Tongue (tissue), 2 donors: ENCODE results near the gene EVA1C. TPM values are rescaled to one million over a fixed set of nuclear protein-coding genes. Genes with fewer than 3 reads are reported as not detected.
"Not testable (repeated sequence)": the region's sequence is repeated elsewhere in the genome, so short reads cannot be mapped to it uniquely, and the experiment has no call there.

ENCODE experiments used
- DNase-seq: peaks from one replicate; pipeline ENCODE4 v3.0.0-alpha.2; 2015
- total RNA-seq: library from RNA; depleted of rRNA; stranded (reverse); fragments of >200 nt; gene quantifications from one replicate; pipeline ENCODE4 v1.2.3, GENCODE V29; 2014

EVA1C gene
- total RNA-seq, 1 donor from 2014 or later: 8.8 TPM

DNA sequence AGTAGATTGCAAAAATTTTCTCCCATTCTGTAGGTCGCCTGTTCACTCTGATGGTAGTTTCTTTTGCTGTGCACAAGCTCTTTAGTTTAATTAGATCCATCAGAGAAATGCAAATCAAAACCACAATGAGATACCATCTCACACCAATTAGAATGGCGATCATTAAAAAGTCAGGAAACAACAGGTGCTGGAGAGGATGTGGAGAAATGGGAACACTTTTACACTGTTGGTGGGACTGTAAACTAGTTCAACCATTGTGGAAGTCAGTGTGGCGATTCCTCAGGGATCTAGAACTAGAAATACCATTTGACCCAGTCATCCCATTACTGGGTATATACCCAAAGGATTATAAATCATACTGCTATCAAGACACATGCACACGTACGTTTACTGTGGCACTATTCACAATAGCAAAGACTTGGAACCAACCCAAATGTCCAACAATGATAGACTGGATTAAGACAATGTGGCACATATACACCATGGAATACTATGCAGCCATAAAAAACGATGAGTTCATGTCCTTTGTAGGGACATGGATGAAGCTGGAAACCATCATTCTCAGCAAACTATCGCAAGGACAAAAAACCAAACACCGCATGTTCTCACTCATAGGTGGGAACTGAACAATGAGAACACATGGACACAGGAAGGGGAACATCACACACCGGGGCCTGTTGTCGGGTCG lies 21.8 kb upstream of the EVA1C start:
- not testable (repeated sequence) for DNase-seq

DNA sequence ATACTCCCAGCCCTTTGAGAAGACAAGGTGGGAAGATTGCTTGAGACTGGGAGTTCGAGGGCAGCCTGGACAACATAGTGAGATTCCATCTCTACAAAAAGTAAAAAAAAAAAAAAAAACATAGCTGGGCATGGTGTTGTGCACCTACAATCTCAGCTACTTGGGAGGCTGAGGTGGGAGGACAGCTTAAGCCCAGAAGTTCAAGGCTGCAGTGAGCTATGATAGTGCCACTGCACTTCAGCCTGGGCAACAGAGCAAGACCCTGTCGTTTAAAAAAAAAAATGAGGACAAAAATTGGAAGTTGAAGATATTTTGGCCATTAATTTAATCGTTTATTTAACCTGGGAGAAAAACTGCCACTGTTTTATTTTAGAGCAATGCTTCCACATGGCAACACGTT lies 20.8 kb upstream of the EVA1C start:
- DNase-seq: no peak

DNA sequence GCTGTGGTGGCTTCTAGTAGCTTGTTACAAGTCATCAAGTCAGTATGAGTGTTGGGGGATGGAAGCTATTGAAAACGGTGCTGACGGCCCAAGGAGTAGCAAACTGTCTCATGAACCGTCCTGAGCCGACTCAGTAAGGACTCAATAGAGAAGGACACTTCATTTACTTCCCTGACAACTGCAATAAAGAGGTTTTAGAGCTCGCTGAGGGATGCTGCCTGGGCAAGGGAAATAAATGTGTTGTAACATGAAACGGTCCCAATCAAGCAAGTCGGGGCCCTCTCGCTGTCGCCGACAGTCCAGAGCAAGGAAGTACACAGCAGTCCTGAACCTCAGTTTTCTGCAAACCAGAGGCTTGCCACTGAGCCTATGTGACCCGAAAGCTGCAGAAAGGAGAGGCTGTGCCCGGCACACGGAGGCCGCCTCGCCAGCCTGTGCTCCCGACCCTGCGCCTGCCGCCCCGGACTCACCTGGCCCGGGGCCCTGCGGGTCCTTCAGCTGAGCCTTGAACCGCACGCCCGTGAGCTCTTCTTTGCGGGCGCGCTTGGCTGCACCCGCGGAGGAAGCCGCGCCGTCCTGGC lies 20.1 kb upstream of the EVA1C start:
- no peak for DNase-seq

DNA sequence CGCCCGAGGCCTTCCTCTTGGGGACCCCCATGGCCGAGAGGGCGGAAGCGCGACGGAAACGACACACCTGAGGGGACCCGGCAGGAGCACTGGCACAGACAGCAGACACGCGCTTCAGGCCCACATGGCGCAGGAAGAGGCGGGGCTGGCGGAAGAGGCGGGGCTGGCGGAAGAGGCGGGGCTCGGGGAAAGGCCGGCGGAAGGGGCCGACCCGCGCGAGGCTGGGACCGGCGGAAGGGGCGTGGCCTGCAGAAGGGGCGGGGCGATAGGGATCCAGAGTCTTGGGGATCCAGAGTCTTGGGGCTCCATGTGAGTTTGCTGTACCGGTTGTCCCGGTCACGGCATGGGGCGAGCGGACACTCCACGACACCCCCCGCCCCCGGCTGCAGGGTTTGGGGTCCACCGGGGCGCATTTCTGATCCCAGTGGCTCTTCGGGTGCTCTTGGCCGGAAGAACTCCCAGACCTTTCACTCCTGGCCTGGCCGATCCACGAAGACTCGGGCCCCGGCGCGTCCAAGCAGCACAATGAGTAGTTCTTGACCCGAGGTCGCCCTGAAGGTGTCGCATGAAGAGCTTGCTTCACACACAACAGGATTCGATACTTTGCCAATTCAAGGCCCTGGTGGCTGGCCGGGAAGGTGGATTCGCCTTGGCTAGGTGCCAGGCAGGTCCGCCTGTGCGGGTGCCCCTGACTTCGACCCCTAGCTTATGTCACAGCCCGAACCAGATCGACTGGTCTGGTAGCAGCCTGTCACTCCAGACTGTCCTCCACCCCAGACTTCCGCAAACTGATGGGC lies 19.4 kb upstream of the EVA1C start, which contains the start of gene URB1:
TSS of gene URB1 (minus strand) at position 133 of the 797 bp plus-strand sequence. CDS start at position 31, 102 bp downstream.
- peak; percentile 94 for DNase-seq

DNA sequence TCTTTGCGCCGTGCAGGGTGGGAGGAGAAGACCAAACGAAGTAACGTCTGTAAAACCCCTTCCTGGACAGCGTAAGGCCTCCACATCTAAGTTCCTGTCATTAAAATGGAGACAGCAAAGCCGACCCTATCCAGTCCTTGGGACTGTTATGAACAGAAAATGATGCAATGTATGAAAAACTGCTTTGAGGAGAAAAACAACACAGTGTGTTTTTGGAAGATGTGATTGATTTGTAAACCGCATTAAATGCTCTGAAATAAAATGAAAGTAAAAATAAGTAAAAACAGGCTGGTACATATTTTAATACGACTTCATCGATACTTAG lies 18.9 kb upstream of the EVA1C start:
- no peak for DNase-seq

DNA sequence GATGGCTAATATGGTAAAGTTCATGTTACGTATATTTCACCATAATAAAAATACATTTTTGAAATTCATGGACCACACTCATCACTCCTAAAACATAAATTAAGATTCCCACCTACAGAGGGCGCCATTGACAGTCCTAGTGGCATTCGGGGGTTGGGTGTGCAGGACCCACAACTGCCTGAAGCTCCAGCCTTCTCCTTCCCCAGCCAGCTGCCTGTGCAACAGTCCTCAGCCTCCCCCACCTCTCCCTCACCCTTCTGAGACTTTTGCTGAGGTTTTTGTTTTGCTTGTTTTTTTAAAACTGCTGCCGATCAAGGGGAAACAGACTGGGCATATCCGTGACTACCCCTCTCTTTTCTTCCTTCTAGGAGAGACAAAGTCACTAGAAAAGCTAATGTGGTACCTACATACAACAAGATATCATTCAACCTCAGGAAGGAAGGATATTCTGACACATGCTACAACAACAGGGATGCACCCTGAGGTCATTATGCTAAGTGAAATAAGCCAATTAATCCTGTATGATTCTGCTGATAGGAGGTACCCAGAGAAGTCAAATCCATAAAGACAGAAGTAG lies 9.2 kb upstream of the EVA1C start:
- peak; percentile 85 for DNase-seq

DNA sequence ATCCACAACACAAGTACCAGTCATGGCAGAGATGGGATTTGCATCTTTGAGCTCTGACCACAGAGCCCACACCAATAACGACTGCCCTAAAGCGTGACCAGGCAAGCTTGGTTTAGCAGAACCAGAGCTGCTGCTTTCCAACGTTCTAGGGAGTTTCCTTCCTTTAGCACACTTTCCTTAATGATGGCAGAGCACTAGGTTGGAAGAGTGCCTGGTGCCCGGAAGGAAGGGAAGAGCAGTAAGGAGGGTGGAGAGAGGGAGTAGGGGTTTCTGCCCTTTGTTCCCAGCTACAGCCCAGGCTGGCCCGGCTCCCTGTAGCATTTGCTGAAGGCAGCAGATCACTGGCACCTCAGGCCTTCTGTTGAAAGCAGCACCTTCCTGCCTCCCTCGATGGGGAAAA lies 6.1 kb upstream of the EVA1C start:
- DNase-seq: no peak

DNA sequence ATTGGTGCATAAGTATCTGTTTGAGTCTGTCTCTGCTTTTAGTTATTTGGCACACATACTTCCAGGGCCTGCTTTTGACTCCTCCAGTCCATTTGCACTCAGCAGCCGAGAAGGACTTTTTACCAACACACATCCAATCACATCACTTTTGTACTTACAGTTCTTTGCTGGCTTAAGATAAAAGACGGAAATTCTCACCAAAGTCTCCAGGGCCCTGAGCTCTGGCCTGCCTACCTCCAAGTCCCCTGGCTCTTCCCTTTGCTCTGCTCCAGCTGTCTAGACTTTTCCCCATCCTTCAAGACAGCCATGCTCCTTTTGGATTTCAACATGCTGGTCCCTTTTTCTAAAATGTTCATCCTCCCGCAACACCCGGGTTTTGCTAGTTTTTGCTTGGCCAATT lies 2.2 kb upstream of the EVA1C start:
- no peak for DNase-seq

DNA sequence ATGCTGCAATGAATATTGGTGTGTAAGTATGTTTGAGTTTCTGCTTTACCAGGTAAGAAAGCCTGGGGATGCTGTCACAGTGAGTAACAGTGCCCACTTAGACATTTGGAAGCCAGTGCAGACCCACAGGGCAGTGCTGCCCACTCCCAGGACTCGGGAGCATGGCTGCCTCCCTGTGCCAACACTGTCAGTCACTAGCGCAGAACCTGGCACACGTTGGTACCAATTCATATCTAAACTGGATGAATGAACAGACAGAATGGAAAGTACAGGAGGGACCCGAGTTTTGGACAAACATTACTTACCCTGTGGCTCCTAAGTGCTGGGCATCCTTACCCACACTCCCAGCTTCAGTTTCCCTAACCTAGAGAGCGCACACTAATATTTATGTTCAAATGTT lies 1.6 kb upstream of the EVA1C start:
- DNase-seq: no peak

DNA sequence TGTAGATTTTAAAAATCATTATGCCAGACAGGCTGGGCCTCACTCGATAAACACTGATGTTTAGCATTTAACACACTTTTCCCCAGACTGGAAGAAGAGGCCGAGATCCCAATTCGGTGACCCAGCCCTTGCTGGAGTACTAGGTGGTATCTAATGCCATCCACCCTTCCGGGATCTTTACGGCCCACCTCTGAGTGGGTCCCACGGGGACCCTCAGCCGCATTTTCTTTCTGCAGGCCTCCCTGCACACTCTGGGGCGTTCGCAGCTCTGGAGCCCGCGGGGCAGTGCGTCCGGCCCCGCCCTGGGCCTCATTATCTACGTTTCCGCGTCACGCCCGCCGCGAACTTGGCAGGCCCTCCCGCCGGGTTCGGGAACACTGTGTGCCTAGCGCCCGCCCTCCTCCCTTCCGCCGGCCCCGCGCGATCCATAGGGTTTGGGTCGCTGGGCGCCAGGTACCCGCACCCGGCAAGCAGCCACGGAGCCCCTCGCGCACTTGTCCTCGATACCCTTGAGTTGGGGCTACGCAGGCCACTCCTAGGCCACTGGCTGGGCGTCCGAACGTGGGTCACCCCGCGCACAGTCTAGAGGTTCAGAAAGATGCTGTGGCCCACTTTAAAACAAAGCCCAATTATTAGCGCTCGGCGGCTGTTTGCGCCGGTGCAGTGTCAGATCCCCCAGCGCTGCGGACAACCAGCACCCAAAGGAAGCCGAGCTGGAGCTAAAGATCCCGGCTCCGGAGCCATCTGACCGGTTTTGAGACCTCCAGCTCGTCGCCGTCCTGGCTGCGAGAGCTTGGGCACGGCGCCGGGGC lies 950 bp upstream of the EVA1C start:
- peak; percentile 58 for DNase-seq

DNA sequence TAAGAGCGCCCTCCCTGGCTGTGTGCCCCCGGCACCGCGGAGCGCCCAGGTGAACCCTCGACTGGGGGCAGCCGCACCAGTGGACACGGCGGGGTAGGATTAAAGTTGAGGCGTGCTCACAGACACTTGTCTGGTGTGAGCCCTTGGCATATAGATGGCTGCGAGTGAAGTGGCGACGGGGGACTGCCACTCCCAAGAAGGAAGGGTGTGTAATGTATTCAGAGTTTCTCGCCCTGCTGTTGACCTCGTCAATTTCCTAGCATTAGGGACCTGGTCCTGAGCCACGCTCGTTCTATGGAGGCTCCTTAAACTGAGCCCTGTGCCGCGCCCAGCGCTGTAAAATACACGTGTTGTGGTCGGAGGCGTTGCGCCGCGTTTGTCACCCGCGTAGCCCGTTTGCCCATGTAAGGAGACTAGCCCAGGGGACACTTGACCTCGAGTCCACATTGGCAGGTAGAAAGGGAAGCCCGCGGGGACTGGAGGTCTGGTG lies 554 bp downstream of the EVA1C start:
- peak; percentile 10 for DNase-seq

DNA sequence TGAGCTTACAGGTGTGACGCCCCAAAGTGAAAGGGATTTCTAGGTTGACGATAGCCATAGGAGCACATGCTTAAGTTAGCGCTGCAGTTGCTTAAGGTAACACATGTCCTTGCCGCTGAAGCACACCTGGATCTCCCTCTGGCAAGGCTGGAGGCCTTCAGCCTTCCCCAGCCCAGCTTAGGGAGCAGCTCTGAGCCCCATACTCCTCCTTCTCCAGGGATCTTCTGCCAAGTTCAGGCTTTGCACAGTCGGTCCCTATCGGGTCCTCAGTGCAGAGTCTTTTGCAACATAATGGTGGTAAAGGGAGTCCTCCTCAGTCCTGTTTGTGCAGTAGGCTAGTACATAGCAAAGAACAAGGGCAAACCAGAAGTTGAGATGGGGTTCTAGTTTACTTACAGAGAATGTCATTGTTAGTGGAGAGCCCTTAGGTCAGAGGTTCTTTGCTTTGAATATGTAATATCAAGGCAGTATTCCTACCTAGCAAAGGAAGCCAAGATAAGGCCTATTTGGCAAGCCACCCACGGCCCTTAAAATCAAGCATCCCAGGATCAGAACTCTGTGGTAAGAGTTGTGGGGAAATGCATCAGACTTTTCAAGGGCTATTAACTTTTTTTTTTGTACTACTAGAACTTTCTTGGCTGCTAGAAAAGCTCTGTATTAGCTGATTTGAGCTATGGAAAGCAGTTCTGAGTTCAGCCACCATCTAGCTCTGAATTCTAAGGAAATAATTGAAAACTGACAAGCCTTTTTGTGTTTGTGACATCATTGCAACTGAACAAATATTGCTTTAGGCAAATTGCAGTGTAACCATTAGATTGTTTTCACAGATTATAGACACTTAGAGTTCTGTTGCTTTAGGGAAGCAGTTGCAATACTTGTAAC lies 1.4 kb downstream of the EVA1C start:
- DNase-seq: peak; percentile 25

DNA sequence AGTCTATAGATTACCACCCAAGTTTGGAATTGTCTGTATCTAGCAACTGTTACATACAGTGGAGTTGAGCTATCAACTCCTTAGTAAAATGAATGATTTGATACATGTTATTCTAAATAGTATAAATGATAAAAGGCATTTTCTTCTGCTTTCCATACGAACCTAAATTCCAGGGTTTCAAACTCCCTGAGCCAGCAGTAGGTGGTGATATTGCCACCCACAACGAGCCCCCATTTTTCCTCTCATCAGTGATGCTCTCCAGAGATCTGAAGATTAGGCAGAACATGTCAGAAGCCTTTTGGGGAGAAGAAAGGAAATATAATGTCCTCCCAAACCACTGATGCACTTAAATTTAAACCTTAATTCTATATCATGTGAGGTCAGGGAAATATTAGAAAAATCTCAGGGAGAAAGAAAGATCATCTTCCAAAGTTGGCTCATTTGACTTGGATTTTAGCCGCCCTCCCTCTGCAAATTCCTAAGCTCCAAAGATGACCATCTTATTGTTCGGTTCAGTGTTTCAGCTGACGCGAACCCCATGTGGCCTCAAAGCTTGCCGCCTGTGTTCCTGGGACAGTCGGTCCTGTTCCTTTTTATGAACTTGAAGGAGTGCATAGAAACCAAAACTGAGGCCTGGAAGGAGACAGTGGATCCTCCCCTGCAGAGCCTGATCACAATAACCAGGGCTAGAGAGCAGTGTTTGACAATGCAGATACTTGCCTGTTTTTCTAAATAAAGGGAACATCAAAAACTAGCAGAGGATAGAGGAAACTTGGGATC lies 2.3 kb downstream of the EVA1C start:
- DNase-seq: peak; percentile 19

DNA sequence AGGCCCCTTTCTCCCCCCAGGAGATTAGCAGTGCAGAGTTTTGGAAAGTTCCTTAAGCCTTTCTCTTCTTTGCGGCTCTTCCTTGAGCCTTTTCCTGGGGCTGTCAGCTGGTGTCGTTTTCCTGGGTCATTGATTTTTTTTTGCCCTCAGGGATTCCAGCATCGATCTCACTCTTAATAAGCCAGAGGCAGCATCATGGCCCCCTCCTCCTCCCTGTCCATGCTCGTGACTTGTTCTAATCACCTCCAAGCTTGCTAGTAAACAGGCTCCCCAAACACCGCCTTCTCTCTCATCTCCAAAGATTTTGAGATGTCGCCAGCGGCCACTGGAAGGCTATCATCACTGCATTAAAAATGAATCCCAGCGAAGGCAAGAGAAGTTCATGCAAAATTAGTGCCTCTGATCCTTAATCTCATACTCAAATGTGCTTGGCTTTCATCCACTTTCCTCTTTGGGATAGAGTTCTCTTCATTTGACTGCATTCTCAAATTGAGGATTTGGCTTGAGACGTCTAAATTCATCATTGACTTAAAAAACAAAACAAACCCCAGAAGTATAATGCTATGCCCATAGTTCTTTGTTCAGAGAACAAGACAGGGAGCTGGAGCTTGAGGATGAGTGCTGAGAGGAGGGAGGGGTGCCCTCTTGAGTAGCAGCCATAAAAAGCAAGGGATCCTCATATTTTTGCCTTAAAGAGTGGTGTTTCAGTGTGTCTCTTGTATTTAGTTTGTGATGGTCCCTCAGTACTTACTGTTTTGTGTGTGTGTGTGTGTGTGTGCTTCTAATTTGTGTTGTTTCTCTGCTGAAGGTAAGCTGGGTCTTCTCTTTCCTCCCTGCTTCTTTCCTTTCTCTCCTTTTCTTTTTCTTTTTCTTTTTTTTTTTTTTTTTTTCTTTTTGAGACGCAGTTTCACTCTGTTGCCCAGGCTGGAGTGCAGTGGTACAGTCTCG lies 3.2 kb downstream of the EVA1C start:
- DNase-seq: peak; percentile 54

DNA sequence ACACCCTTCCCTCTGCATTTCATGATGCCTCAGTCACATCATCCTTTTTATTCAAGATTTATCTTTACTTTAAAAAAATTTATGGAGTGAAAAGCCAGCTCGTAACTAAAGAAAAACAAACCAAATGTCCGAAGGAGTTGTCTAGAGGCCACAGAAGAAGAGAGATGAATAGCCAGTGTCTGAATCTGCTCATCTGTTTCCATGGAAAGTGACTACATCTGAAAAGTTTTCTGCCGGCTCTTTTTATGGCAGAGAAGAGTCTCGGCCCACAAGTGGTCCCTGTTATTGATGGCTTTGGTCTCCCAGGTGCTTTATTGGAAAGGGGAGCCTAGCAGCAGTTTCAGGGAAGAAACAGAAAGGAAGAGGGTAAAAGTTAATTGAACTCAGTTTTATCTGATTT lies 5.6 kb downstream of the EVA1C start:
- no peak for DNase-seq

DNA sequence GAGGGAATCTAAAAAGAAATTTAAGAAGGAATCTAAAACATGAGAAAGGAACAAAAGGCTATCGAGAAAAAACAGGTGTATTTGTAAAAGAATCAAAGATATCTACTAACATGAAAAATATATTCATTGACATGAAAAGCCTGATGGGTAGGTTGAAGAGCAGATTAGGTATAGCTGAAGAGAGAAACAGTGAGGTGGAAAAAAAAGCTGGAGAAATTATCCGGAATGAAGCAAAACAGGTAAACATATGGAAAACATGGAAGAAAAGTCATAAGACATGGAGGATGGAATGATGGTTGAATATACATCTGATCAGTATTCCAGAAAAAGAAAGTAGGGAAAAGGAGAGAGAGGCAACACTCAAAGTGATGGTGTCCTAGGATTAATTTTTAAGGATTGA lies 9.6 kb downstream of the EVA1C start:
- DNase-seq: no peak

DNA sequence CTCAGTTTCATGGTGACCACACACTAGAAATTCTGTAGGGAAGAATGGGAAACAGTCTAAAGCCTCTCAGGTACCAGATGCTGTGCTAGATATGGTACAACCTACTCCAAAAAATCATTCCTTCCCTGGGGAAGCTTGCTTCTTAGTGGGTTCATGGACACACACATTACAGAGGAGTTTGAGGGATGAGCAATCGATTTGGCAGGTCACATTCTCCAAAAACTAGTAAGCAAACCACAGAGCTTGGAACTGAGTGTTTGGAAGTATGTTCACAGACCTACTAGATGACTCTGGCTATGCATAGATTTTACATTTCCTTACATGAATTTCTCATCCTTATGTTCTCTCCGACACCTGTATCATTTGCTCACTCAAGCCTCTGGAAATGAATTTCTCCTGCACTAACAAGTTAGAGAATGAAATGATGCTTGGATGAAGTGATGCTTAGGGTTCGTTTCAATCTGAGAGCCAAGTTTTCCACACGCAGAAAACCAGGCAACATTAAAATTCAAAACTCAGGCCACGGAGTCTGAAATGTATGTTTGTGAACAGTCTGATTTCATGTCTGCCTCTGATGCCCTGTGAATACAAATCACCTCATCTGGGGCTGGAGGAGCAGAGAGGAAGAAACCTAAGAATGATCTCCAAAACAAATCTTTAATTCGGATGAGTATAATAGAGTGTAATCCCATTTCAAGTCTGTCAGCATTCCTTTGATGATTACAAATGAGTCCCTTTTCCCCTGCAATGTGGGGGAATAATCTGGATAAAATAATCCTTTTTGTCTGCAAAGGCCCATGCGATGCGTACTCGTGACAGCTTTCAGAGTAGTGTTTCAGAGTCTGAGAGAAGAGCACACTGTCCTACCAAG lies 11.0 kb downstream of the EVA1C start:
- DNase-seq: no peak

DNA sequence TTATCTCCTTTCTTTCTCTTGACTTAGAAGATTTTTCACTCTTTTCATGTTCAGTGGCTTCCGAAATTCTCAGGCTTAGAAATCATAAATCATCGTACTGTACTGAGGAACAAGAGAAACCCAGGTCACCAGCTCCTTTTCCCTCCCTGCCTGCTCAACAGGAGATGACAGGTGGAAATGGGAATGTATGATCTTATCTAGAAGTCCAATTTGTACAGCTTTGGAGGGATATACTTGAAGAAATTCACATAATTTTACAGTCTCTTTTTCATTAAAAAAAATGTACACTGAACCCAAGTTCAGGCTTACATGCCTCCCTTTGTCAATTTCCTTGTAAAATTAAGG lies 11.7 kb downstream of the EVA1C start:
- no peak for DNase-seq
